ENCODE results near the gene SPINK8. TPM values are rescaled to one million over a fixed set of nuclear protein-coding genes. Genes with fewer than 3 reads are reported as not detected.

SPINK8 gene
- total RNA-seq, 1 experiment from 2014 or later = not detected

- ChIA-PET CTCF (interaction anchor here (0.5 to 7.9 kb wide), 8 partner anchors 42 to 278 kb away, joined by 3 to 182 read pairs (median 5); no protein-coding TSS in a partner anchor), POLR2A (interaction anchor here (1.0 to 5.4 kb wide), 6 partner anchors 10 to 203 kb away, joined by 7 to 73 read pairs (median 13); partner anchors contain the start of genes CCDC51, TMA7 and ZNF589)
- Mint-ChIP-seq H3K4me1 (ENCODE audit: insufficient read depth, unreplicated experiment) (peaks cover 29% of the 10 kb centered on the region), H3K4me3 (ENCODE audit: unreplicated experiment) (no peak overlapping the region), H3K9me3 (ENCODE audit: unreplicated experiment) (no peaks in the 10 kb centered on the region), H3K27me3 (ENCODE audit: insufficient read depth, unreplicated experiment) (no peaks in the 10 kb centered on the region), H3K27ac (ENCODE audit: low read depth, unreplicated experiment) (no peak overlapping the region), H3K36me3 (ENCODE audit: insufficient read depth, unreplicated experiment) (peaks cover 8% of the 10 kb centered on the region)
- no peak for TF ChIP-seq CTCF (IDR thresholded peaks at IDR 0.05; ENCODE audit: unreplicated experiment)
- no peak for DNase-seq (ENCODE audit: unreplicated experiment)
- intact Hi-C loops (cut with micrococcal nuclease) = no loop called here
- BruUV-seq (replicated peaks) = no TSS peak
Measured at GRCh38 chr3:48270306-48270705, 63.2 kb downstream of the SPINK8 start.

- H3K27me3 Mint-ChIP-seq (ENCODE audit: insufficient read depth, unreplicated experiment) = no peaks in the 10 kb centered on the region
- ChIA-PET POLR2A (interaction anchor here (0.8 to 5.4 kb wide), 14 partner anchors 8 to 394 kb away, joined by 3 to 73 read pairs (median 9); partner anchors contain the start of genes CCDC51, CELSR3, PLXNB1 and TMA7), CTCF (interaction anchor here (0.5 to 7.9 kb wide), 8 partner anchors 15 to 278 kb away, joined by 3 to 182 read pairs (median 6); no protein-coding TSS in a partner anchor)
- H3K4me3 Mint-ChIP-seq (ENCODE audit: unreplicated experiment) = peak overlapping the region; percentile 69
- H3K4me1 Mint-ChIP-seq (ENCODE audit: insufficient read depth, unreplicated experiment) = peaks cover 29% of the 10 kb centered on the region
- BruUV-seq (replicated peaks) = no TSS peak
- H3K9me3 Mint-ChIP-seq (ENCODE audit: unreplicated experiment) = no peaks in the 10 kb centered on the region
- DNase-seq (ENCODE audit: unreplicated experiment) = no peak
- peaks cover 11% of the 10 kb centered on the region for H3K36me3 Mint-ChIP-seq (ENCODE audit: insufficient read depth, unreplicated experiment)
- intact Hi-C loops (cut with micrococcal nuclease) = loop anchor here (2.0 kb wide), 1 partner anchor 37 kb away; no protein-coding TSS in a partner anchor
- peak overlapping the region; percentile 83 for H3K27ac Mint-ChIP-seq (ENCODE audit: low read depth, unreplicated experiment)
- no peak for TF ChIP-seq CTCF (IDR thresholded peaks at IDR 0.05; ENCODE audit: unreplicated experiment)
Measured at GRCh38 chr3:48269592-48269991, 63.9 kb downstream of the SPINK8 start.

- ChIA-PET POLR2A (interaction anchor here (0.8 to 5.4 kb wide), 22 partner anchors 8 to 394 kb away, joined by 3 to 73 read pairs (median 8); partner anchors contain the start of genes ATRIP, CCDC51, CELSR3 and PLXNB1), CTCF (interaction anchor here (0.6 to 7.9 kb wide), 11 partner anchors 15 to 280 kb away, joined by 3 to 182 read pairs (median 4); partner anchors contain the start of genes CAMP and ZNF589)
- no peak for TF ChIP-seq CTCF (IDR thresholded peaks at IDR 0.05; ENCODE audit: unreplicated experiment)
- peak overlapping the region; percentile 69 for H3K4me3 Mint-ChIP-seq (ENCODE audit: unreplicated experiment)
- DNase-seq (ENCODE audit: unreplicated experiment) = peak; percentile 19
- no TSS peak for BruUV-seq (replicated peaks)
- peaks cover 16% of the 10 kb centered on the region for H3K36me3 Mint-ChIP-seq (ENCODE audit: insufficient read depth, unreplicated experiment)
- intact Hi-C loops (cut with micrococcal nuclease) = loop anchor here (1.0 to 2.0 kb wide), 2 partner anchors 36 to 75 kb away; no protein-coding TSS in a partner anchor
- no peaks in the 10 kb centered on the region for H3K9me3 Mint-ChIP-seq (ENCODE audit: unreplicated experiment)
- peaks cover 29% of the 10 kb centered on the region for H3K4me1 Mint-ChIP-seq (ENCODE audit: insufficient read depth, unreplicated experiment)
- peak overlapping the region; percentile 83 for H3K27ac Mint-ChIP-seq (ENCODE audit: low read depth, unreplicated experiment)
- H3K27me3 Mint-ChIP-seq (ENCODE audit: insufficient read depth, unreplicated experiment) = no peaks in the 10 kb centered on the region
Measured at GRCh38 chr3:48268936-48269561, 64.4 kb downstream of the SPINK8 start.

GRCh38 chr3:48268381-48268935, 65.0 kb downstream of the SPINK8 start:
- no peaks in the 10 kb centered on the region for H3K9me3 Mint-ChIP-seq (ENCODE audit: unreplicated experiment)
- DNase-seq (ENCODE audit: unreplicated experiment) = peak; percentile 86
- ChIA-PET POLR2A (interaction anchor here (0.6 to 5.4 kb wide), 34 partner anchors 9 to 888 kb away, joined by 3 to 73 read pairs (median 5); partner anchors contain the start of genes ATRIP, CAMP, CCDC51 and CDC25A), CTCF (interaction anchor here (0.6 to 7.9 kb wide), 17 partner anchors 9 to 731 kb away, joined by 3 to 182 read pairs (median 3); partner anchors contain the start of genes CAMP, CDC25A and ZNF589)
- intact Hi-C loops (cut with micrococcal nuclease) = loop anchor here (1.0 to 2.0 kb wide), 2 partner anchors 36 to 74 kb away; no protein-coding TSS in a partner anchor
- H3K27ac Mint-ChIP-seq (ENCODE audit: low read depth, unreplicated experiment) = peak overlapping the region; percentile 83
- H3K4me1 Mint-ChIP-seq (ENCODE audit: insufficient read depth, unreplicated experiment) = peaks cover 29% of the 10 kb centered on the region
- H3K36me3 Mint-ChIP-seq (ENCODE audit: insufficient read depth, unreplicated experiment) = peaks cover 19% of the 10 kb centered on the region
- H3K27me3 Mint-ChIP-seq (ENCODE audit: insufficient read depth, unreplicated experiment) = no peaks in the 10 kb centered on the region
- peak overlapping the region; percentile 69 for H3K4me3 Mint-ChIP-seq (ENCODE audit: unreplicated experiment)
- TF ChIP-seq CTCF (IDR thresholded peaks at IDR 0.05; ENCODE audit: unreplicated experiment) = no peak
- BruUV-seq (replicated peaks) = TSS peak; percentile 27
